Psoas muscle (tissue), 8 donors: ENCODE data around the gene CUX1. TPM values are rescaled to one million over a fixed set of nuclear protein-coding genes. Genes with fewer than 3 reads are reported as not detected.

ENCODE experiments used
- ATAC-seq, 4 donors: fragments of 200-7000 bp; cut with Tn5 transposase; one replicate each; pipeline ENCODE4 v1.9.1; 2020; ENCODE audit warnings: moderate library complexity in 3 of 4, mild to moderate bottlenecking in 2 of 4
- DNase-seq, 2 donors: peaks; one replicate each; pipeline ENCODE4 v3.0.0-alpha.2; 2020
- H3K27ac ChIP-seq: fragments of 200-600 bp; one replicate; pipeline ENCODE4 v1.8.0; 2022
- H3K27me3 ChIP-seq, 3 donors: fragments of 200-600 bp in 1 of 3; one replicate each; pipeline versions ENCODE4 v1.6.1 to v1.8.0; 2013 to 2022; ENCODE audit warnings: low read length in 2 of 3, mild to moderate bottlenecking in 2 of 3, moderate library complexity in 1 of 3; ENCODE audit not compliant: insufficient read depth in 3 of 3
- H3K36me3 ChIP-seq, 2 donors: fragments of 200-600 bp in 1 of 2; one replicate each; pipeline versions ENCODE4 v1.6.1 to v1.8.0; 2013 to 2022; ENCODE audit warnings: low read depth in 1 of 2, mild to moderate bottlenecking in 1 of 2, moderate library complexity in 1 of 2; ENCODE audit not compliant: insufficient read depth in 1 of 2
- H3K4me1 ChIP-seq: fragments of 200-600 bp; one replicate; pipeline ENCODE4 v1.8.0; 2022
- H3K4me3 ChIP-seq: fragments of 200-600 bp; one replicate; pipeline ENCODE4 v1.8.0; 2022; ENCODE audit warnings: mild to moderate bottlenecking
- H3K9me3 ChIP-seq: fragments of 200-600 bp; one replicate; pipeline ENCODE4 v1.8.0; 2022
- WGBS, 3 donors: extraction: QIAGEN DNeasy Blood & Tissue Kit; methylation state at CpG; one replicate each; pipeline versions ENCODE4 v1.1.6 to v1.1.7; 2013; 5-methylcytosine and 5-hydroxymethylcytosine counted together
- intact Hi-C, 2 donors: fragments of 100-400 bp; cut with DNase I; formaldehyde crosslinking; loops; one replicate each; pipeline versions ENCODE4 v1.11.0 to v1.14.2; 2022
- polyA plus RNA-seq, 3 donors: library from polyadenylated mRNA; stranded (reverse); fragments of 200-250 nt; gene quantifications; one replicate each; pipeline ENCODE4 v1.2.3, GENCODE V29; 2013
- total RNA-seq, 4 donors: library from RNA; stranded (reverse); fragmentation: NEBNext Ultra II Directional in 2 of 4; extraction: Animal tissue kit (Norgen Biotek cat#: 25700) in 2 of 4; gene quantifications; one replicate each; pipeline versions ENCODE4 v1.2.1 to v1.2.4, GENCODE V29; 2021 to 2023
- TF ChIP-seq, protein P1 (sequence below): fragments of 200-600 bp; IDR thresholded peaks from one replicate; pipeline ENCODE4 v1.8.0; 2022; ENCODE audit warnings: antibody characterized with exemption
- donor health status: healthy with polysubstance abuse.
- donor health status: DM: no; HTN: no; CAD: no; lungs with moderate emphysema.
- donor health status: Bipolar disorder and iron deficiency.
- donor health status: healthy.
- donor health status: DM: yes; HTN: yes; CAD: no.
- donor health status: DM: no; HTN: no; CAD: no.
- donor health status: DM: no; HTN: no; CAD: no.
- donor health status: DM: yes; HTN: yes; CAD: no.

CUX1 gene
- total and polyA plus RNA-seq, 7 donors: 12.5 to 95.6 (median 72.4) TPM

DNA sequence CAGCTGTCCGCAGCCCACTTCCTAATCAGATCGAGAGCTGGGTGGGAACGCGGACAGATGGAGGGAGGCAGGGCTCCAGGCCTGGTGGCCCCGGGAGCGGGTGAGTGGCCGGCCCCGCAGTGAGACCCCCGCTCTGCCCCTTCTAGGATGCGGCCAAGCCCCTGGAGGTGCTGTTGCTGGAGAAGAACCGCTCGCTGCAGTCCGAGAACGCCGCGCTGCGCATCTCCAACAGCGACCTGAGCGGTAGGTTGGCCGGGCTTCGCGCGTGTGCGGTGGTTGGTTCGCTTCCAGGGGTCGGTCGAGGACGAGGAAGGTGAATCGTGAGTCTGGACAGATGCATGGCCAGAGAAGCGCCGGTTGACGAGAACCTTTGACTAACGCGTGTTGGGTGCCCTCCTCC lies 377.9 kb downstream of the CUX1 start:
- Histone ChIP-seq H3K27me3 (no peaks in the 10 kb centered on the region), H3K9me3 (no peaks in the 10 kb centered on the region), H3K27ac (no peak overlapping the region), H3K4me3 (no peak overlapping the region), H3K36me3 (peaks cover 0 to 91% of the 10 kb centered on the region in 2 donors), H3K4me1 (no peaks in the 10 kb centered on the region)
- TF ChIP-seq, protein P1, sequence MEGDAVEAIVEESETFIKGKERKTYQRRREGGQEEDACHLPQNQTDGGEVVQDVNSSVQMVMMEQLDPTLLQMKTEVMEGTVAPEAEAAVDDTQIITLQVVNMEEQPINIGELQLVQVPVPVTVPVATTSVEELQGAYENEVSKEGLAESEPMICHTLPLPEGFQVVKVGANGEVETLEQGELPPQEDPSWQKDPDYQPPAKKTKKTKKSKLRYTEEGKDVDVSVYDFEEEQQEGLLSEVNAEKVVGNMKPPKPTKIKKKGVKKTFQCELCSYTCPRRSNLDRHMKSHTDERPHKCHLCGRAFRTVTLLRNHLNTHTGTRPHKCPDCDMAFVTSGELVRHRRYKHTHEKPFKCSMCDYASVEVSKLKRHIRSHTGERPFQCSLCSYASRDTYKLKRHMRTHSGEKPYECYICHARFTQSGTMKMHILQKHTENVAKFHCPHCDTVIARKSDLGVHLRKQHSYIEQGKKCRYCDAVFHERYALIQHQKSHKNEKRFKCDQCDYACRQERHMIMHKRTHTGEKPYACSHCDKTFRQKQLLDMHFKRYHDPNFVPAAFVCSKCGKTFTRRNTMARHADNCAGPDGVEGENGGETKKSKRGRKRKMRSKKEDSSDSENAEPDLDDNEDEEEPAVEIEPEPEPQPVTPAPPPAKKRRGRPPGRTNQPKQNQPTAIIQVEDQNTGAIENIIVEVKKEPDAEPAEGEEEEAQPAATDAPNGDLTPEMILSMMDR: no peak
- no peak for ATAC-seq
- 92 to 95% (median 94%) methylated on average over 34 of the region's 34 CpGs for WGBS, 3 donors
- no peak for DNase-seq
- intact Hi-C loops: no loop called here

DNA sequence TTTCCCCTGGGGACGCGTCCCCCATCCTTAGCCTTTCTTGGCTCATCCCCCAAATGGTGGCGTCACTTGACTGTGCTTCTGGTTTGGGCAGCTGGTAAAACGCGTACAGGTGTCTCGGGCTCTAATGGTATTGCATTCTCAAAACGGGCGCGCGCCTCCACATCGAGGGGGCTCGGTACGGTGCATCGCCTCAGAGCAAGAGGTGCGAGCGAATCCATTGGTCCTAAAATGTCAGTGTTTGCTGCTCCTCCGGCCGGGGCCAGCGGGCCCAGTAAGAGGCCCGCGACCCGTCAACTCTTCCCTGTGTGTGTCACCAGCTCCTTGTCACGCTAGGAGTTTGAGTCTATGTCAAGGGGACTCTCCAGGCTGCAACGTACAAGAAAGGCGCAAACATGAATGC lies 378.6 kb downstream of the CUX1 start:
- H3K27ac ChIP-seq: no peak overlapping the region
- WGBS, 3 donors: 95 to 97% (median 97%) methylated on average over 23 to 25 of the region's 25 CpGs

DNA sequence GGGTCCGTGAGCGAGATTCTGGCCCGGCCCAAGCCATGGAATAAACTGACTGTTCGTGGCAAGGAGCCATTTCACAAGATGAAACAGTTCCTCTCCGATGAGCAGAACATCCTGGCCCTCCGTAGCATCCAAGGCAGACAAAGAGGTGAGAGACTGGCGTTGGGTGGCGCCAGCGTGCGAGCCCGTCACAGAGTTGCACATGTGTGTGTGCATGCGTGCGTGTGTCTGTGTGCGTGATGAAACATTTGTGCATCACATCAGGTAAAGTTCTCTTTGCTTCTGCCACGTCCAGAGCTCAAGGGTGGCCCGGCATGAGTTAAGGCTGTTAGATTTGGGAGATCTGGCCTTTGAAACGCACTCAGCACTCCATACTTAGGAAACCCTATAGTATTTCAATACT lies 379.7 kb downstream of the CUX1 start:
- WGBS, 3 donors: 95 to 97% (median 96%) methylated on average over 17 of the region's 17 CpGs
- Histone ChIP-seq H3K27me3 (no peaks in the 10 kb centered on the region), H3K4me3 (no peak overlapping the region), H3K27ac (no peak overlapping the region), H3K36me3 (peaks cover 0 to 95% of the 10 kb centered on the region in 2 donors), H3K9me3 (no peaks in the 10 kb centered on the region), H3K4me1 (no peaks in the 10 kb centered on the region)
- intact Hi-C loops: no loop called here
- TF ChIP-seq, protein P1: no peak
- no peak for DNase-seq
- no peak for ATAC-seq

More for the DNA sequence above, 378.6 kb downstream of the CUX1 start:
- TF ChIP-seq, protein P1: no peak
- Histone ChIP-seq H3K4me1 (no peaks in the 10 kb centered on the region), H3K36me3 (peaks cover 0 to 91% of the 10 kb centered on the region in 2 donors), H3K4me3 (no peak overlapping the region), H3K27me3 (no peaks in the 10 kb centered on the region), H3K9me3 (no peaks in the 10 kb centered on the region)
- ATAC-seq (no peak), DNase-seq (no peak)
- intact Hi-C loops: no loop called here

DNA sequence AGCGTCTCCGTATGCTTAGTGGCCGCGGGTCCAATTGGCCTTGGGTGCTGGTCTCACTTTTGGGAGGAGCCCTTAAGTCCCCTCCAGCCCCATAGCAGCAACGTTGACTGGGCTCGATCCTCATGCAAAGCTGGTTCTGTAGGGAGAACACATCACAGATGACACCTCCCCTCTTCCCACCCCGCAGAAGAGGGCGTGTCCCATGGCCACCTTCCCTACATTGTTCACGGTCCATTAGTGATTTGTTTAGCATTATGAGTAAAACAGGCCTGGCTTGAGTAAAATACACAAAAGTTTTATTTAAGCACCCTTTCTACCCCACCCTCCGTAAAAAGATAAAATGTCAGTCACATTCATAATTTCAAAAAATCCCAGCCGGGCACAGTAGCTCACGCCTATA lies 380.2 kb downstream of the CUX1 start:
- TF ChIP-seq, protein P1: no peak
- no peak overlapping the region for H3K4me3 ChIP-seq
- no peak for DNase-seq
- no peaks in the 10 kb centered on the region for H3K27me3 ChIP-seq
- no peak for ATAC-seq
- H3K4me1 ChIP-seq: no peaks in the 10 kb centered on the region
- no peak overlapping the region for H3K27ac ChIP-seq
- intact Hi-C loops: no loop called here
- no peaks in the 10 kb centered on the region for H3K9me3 ChIP-seq
- peaks cover 0 to 95% of the 10 kb centered on the region in 2 donors for H3K36me3 ChIP-seq
- 78 to 88% (median 85%) methylated on average over 12 of the region's 12 CpGs for WGBS, 3 donors

DNA sequence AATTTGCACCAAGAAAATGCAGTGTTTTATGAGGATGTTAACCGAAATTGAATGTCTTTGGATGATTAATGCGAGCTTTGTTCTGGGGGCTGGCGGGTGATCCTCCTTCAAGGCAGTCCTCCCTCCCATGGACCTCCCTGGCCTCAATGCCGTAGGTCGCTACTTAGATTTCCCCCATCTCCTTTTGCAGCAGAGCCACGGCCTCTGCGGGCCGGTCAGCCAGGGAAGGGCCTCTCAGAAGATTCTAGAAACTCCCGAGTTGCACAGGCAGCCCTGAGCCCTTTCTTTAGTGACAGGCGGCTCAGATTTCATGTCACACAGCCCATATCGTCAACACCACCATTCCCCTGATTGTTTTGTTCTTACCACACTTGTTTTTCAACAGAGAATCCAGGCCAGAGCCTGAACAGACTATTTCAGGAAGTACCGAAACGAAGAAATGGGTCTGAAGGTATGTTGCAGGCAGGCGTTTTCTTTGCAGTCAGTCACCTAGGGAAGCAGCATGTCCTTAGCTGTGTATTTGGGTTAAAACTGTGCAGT lies 381.1 kb downstream of the CUX1 start:
- TF ChIP-seq, protein P1: no peak
- no peaks in the 10 kb centered on the region for H3K27me3 ChIP-seq
- peak overlapping the region; percentile 17 for H3K27ac ChIP-seq
- no peak overlapping the region for H3K4me3 ChIP-seq
- H3K4me1 ChIP-seq: peaks cover 5% of the 10 kb centered on the region
- DNase-seq (no peak), ATAC-seq (peak in 3 of 4 donors; percentile 5 to 42 (median 33))
- intact Hi-C loops: no loop called here
- no peaks in the 10 kb centered on the region for H3K9me3 ChIP-seq
- WGBS, 3 donors: 69 to 76% (median 71%) methylated on average over 14 of the region's 14 CpGs
- H3K36me3 ChIP-seq: peaks cover 0 to 89% of the 10 kb centered on the region in 2 donors
